Measurements from ENCODE around the gene TRAF2. TPM values are rescaled to one million over a fixed set of nuclear protein-coding genes. Genes with fewer than 3 reads are reported as not detected.

The TRAF2 gene
- total and polyA plus RNA-seq, 8 donors = 5.5 to 248 (median 11.7) TPM

DNA sequence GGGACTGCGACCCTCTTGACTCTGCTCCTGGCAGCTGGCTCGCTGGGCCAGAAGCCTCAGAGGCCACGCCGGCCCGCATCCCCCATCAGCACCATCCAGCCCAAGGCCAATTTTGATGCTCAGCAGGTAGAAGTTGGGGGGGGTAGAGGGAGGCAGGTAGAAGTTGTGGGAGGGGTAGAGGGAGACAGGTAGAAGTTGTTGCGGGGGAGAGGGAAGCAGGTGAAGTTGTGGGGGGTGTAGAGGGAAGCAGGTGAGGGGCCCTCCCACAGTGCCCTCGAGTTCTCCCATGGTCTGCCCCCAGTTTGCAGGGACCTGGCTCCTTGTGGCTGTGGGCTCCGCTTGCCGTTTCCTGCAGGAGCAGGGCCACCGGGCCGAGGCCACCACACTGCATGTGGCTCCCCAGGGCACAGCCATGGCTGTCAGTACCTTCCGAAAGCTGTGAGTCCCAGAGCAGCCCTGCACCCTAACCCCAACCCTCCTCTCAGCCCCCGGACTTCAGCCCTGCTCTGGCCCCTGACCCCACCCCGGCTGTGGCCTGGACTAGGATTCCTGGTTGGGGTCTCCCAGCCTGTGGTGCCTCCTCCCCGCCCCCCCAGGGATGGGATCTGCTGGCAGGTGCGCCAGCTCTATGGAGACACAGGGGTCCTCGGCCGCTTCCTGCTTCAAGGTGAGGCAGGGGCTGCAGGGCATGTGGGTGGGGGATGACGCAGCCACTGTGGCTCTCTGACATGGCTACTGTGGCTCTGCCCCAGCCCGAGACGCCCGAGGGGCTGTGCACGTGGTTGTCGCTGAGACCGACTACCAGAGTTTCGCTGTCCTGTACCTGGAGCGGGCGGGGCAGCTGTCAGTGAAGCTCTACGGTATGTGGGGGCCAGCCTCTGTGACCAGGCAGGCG, 59.3 kb downstream of the TRAF2 start:
- 81 to 87% (median 83%) methylated on average over 14 to 30 of the region's 30 CpGs for WGBS, 5 donors
- Histone ChIP-seq H3K9me3 (no peaks in the 10 kb centered on the region), H3K36me3 (peaks cover 24 to 27% (median 27%) of the 10 kb centered on the region in 4 donors), H3K4me3 (peak overlapping the region in 1 of 4 donors; percentile 99), H3K27ac (no peak overlapping the region), H3K27me3 (no peaks in the 10 kb centered on the region), H3K4me1 (peaks cover 39 to 66% (median 63%) of the 10 kb centered on the region in 4 donors)
- peak in 1 of 2 donors; percentile 35 for DNase-seq
- no peak for TF ChIP-seq POLR2AphosphoS5 (IDR thresholded peaks at IDR 0.05)
- no peak for TF ChIP-seq EP300 (IDR thresholded peaks at IDR 0.05)
- TF ChIP-seq, protein P1, sequence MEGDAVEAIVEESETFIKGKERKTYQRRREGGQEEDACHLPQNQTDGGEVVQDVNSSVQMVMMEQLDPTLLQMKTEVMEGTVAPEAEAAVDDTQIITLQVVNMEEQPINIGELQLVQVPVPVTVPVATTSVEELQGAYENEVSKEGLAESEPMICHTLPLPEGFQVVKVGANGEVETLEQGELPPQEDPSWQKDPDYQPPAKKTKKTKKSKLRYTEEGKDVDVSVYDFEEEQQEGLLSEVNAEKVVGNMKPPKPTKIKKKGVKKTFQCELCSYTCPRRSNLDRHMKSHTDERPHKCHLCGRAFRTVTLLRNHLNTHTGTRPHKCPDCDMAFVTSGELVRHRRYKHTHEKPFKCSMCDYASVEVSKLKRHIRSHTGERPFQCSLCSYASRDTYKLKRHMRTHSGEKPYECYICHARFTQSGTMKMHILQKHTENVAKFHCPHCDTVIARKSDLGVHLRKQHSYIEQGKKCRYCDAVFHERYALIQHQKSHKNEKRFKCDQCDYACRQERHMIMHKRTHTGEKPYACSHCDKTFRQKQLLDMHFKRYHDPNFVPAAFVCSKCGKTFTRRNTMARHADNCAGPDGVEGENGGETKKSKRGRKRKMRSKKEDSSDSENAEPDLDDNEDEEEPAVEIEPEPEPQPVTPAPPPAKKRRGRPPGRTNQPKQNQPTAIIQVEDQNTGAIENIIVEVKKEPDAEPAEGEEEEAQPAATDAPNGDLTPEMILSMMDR (IDR thresholded peaks at IDR 0.05) = no peak
- no peak for TF ChIP-seq POLR2A (IDR thresholded peaks at IDR 0.05)
- intact Hi-C loops (cut with DNase I; ENCODE audit: low total_unique reads) = loop anchor here (10.0 kb wide), 1 partner anchor 91 kb away; the partner anchor contains the start of gene MAMDC4

DNA sequence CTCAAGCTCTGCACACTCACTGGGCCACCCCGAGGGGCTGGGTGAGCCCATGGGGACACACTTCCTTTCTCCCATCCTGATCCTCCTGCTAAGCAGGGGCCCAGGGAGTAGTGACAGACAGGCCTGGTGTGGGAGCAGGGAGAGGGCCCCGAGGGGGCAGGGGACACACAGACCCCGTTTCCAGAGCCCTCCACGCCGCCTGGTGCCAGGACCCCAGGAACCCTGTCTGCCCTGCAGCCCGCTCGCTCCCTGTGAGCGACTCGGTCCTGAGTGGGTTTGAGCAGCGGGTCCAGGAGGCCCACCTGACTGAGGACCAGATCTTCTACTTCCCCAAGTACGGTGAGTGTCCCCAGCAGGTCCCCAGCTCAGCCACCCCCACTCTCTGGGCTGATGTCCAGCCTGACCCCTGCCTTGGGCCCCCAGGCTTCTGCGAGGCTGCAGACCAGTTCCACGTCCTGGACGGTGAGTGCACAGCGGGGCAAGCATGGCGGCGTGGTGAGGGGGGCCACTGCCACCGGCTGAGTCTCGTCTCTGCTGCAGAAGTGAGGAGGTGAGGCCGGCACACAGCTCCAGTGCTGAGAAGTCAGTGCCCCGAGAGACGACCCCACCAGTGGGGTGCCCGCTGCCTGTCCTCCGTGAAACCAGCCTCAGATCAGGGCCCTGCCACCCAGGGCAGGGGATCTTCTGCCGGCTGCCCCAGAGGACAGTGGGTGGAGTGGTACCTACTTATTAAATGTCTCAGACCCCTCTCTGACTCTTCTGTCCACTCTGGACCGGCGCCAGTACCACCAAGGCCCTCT, 60.1 kb downstream of the TRAF2 start:
- WGBS, 5 donors = 69 to 81% (median 73%) methylated on average over 19 to 27 of the region's 27 CpGs
- peaks cover 16 to 18% (median 18%) of the 10 kb centered on the region in 4 donors for H3K36me3 ChIP-seq
- DNase-seq = peak in 1 of 2 donors; percentile 35
- no peaks in the 10 kb centered on the region for H3K9me3 ChIP-seq
- intact Hi-C loops (cut with DNase I; ENCODE audit: low total_unique reads) = loop anchor here (10.0 kb wide), 1 partner anchor 92 kb away; the partner anchor contains the start of gene MAMDC4
- H3K27ac ChIP-seq = peak overlapping the region in 1 of 5 donors; percentile 42
- no peak for TF ChIP-seq EP300 (IDR thresholded peaks at IDR 0.05)
- TF ChIP-seq, protein P1 (IDR thresholded peaks at IDR 0.05) = no peak
- TF ChIP-seq POLR2AphosphoS5 (IDR thresholded peaks at IDR 0.05) = no peak
- TF ChIP-seq POLR2A (IDR thresholded peaks at IDR 0.05) = no peak
- peaks cover 44 to 75% (median 68%) of the 10 kb centered on the region in 4 donors for H3K4me1 ChIP-seq
- no peaks in the 10 kb centered on the region for H3K27me3 ChIP-seq
- H3K4me3 ChIP-seq = no peak overlapping the region

DNA sequence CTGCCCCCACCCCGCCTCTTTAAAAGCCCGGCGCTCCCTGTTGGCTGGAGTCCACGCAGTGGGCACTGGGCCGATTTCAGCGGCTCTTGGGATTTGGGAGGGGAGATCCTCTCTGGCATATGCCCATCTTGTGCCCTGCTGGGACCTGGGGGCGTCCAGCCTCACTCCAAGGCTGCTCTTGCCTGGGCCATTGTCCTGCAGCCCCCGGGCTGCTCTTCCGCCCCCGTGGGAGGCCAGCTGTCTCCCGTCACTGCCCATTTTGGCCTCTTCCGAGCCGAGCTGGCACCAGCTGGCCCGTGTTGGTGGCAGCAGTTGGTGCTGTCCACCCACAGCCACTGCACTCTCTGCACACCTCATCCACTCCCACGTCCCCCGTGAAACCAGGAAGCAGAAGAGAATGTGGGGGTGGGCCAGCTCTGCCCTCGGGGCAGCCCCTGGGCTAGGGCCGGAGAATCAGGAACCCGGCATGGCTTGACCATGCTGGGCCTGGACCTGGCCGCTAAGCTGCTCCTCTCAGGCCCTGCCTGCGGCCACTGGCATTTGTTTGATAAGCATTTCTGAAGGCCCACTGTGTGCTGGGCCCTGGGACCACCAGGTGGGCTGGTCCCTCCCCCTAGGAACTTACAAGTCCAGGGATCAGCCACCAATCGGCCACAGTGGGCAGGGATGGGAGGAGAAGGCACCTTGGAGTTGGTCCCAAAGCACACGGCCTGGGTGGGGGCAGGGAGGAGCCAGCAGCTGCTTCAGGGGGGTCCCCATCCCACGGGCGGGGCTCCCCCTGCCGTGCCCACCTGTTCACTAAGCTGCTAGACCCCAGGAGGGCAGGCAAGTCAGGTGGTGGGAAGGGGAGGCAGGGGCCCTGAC, 60.9 kb downstream of the TRAF2 start:
- H3K4me1 ChIP-seq = peaks cover 44 to 73% (median 70%) of the 10 kb centered on the region in 4 donors
- TF ChIP-seq, protein P1 (IDR thresholded peaks at IDR 0.05) = no peak
- TF ChIP-seq POLR2AphosphoS5 (IDR thresholded peaks at IDR 0.05) = no peak
- TF ChIP-seq POLR2A (IDR thresholded peaks at IDR 0.05) = no peak
- TF ChIP-seq EP300 (IDR thresholded peaks at IDR 0.05) = no peak
- no peak overlapping the region for H3K4me3 ChIP-seq
- DNase-seq = peak in 1 of 2 donors; percentile 27
- intact Hi-C loops (cut with DNase I; ENCODE audit: low total_unique reads) = loop anchor here (10.0 kb wide), 1 partner anchor 92 kb away; the partner anchor contains the start of gene MAMDC4
- H3K36me3 ChIP-seq = peaks cover 8 to 10% (median 10%) of the 10 kb centered on the region in 4 donors
- 39 to 65% (median 45%) methylated on average over 19 to 26 of the region's 26 CpGs for WGBS, 5 donors
- H3K9me3 ChIP-seq = no peaks in the 10 kb centered on the region
- H3K27me3 ChIP-seq = no peaks in the 10 kb centered on the region
- peak overlapping the region; percentile 4 to 42 (median 36) for H3K27ac ChIP-seq

Measured in stomach (tissue), 9 donors.